ENCODE results near the gene DCDC2C. TPM values are rescaled to one million over a fixed set of nuclear protein-coding genes. Genes with fewer than 3 reads are reported as not detected.

The DCDC2C gene
- total RNA-seq, 1 donor from 2014 or later, result not detected

DNA sequence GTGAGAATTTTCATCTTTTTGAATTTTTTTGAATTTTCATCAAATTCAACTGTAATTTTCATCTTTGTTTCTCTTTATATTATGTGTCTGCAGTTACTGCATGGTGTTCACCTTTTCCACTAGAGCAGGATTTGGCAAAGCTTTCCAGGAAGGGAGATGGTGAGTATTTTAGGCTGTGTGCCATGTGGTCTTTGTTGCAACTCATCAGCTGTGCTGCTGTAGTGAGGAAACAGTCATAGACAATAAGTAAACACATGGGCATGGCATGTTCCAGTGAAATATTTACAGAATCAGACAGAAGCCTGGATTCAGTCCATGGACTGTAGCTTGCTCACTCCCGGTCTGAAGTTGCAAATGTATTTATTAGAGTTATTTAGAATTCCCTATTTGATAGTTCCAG is 120.4 kb downstream of the DCDC2C start:
- no peak for DNase-seq (ENCODE audit: low read depth, low spot score)

DNA sequence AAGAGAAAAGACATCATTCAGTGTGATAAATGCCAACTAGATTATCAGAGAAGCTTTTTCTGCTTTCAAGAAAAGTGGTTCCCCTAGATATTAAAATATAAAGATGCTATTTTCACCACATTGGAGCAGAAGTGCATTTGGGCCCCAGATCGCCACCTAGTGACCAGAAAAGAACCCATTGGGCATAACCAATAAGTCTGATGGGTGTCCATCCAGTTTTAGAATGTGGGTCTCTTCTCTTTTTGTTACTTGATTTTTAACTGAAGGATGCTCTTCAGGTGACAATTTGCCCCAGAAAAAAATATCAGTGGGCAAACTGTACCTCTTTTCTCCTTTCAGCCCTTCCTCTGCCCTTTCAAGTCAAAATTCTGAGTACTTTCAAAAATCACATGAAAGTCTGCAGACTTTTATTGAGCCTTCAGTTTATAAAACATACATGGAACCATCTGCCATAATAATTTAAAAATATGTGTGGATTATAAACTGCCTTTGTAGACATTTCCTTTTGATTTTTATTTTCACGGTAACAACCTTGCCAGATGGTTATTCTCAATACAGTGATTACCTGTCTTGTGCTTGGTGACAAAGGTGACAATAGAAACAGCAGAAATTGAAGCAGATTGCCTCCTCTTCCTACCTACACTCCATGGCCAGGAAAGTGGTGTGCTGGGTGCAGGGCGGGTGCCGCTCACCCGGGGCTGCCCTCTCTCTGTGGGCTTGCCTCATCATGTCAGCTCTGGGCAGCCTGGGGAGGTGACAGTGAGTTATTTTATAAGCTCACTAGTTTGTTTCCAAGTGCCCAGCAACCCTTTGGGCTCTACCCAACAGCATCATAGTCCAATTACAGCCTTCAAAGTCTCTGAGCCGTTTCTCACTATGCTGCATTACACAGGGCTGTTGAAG is 124.5 kb downstream of the DCDC2C start:
- no peak for DNase-seq (ENCODE audit: low read depth, low spot score)

DNA sequence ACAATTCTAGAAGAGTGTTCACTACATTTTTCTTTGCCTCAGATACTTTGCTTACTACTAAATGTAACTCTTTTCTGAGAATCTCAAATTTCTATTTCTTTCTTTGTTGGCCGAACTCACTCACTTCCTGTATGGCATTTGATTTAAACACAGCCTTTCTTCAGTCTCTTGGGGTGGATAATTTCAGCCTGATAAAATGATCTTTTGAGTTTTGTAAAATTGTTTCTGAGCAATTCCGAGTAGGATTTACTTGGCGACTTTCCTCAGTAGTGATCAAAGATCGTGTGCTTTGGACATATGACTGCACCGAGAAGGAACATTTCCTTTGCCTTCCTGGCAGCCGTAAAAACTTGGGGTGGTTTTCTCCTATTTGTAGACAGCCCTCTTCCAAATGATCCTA is 127.4 kb downstream of the DCDC2C start:
- DNase-seq (ENCODE audit: low read depth, low spot score), result no peak

DNA sequence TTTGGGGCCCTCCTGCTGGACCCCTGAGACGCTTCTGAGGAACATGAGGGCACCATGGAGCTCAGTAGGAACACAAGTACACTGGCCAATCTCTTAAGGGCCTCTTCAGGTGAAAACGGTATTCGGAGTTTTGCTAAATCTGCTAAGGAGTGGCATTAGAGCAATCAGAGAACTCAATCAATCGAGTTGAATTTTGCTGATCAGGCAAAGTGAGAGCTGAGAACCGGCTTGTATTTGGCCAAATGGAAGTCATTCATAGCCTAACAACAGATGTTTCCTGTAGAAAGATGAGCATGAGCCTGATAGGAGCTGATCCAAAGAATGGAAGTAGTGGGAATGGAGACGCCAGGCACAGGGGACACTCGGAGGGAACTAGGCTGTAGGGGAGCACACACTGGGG is 133.7 kb downstream of the DCDC2C start:
- DNase-seq (ENCODE audit: low read depth, low spot score), result no peak

DNA sequence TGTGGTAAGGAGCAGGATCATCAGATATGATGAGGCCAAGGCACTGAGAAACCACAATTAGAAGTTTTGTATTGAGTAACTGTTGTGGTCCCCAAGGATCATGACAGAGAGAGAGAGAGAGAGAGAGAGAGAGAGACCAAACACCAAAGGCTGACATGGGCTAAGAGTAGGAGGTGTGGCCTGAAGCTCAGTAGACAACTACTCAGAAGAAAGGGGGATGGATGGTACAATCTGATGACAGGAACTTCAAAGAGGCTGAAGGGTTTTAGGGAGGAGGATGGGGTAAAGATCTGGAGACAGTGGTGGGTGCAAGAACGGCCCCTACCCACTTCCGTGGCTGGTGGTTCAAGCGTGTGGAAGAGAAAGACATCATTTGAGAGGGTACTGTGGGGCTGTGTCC is 135.0 kb downstream of the DCDC2C start:
- no peak for DNase-seq (ENCODE audit: low read depth, low spot score)

DNA sequence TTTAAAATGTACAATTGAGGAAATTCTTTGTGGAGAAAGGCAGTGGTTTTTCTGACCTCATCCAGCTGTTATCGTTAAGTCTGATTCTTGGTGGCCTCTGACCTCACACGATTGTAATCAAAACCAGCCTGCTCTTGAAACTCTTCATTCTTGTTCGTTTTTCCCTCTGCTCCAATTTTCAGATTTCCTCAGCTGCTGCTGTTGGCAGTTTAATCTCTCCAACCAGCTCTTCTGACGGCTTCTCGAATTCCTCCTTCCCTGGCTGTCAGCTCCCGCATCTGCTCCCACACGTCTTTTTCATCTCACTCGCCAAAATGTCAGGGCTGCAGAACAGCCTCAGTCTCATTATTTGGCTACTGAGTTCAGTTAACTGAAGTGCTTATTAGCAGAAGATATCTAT is 136.1 kb downstream of the DCDC2C start:
- DNase-seq (ENCODE audit: low read depth, low spot score), result no peak

DNA sequence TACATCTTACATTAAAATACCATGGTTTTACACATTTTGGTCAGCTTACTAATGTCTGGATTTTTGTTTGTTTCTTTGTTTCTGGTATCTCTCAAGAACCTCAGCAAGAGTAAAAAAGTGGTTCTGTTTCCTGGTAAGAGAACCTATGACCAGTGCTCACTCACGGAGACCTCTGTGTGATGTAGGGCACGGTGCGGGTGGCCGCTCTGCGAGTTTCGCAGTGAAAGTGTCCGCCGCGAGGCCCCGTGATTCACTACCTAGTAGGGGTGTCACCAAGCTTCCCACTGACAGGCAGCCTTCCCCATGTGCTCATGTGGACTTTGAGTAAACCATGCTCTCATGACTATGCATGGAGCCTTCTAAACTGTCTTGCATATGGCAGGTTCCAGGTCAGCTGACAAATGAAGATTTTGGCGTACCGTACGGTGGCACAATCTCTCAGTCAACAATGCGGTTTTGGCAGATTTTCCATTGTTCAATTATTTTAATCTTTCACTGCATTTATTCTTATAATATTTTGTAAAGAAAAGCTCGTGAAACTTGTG is 137.3 kb downstream of the DCDC2C start:
- no peak for DNase-seq (ENCODE audit: low read depth, low spot score)

DNA sequence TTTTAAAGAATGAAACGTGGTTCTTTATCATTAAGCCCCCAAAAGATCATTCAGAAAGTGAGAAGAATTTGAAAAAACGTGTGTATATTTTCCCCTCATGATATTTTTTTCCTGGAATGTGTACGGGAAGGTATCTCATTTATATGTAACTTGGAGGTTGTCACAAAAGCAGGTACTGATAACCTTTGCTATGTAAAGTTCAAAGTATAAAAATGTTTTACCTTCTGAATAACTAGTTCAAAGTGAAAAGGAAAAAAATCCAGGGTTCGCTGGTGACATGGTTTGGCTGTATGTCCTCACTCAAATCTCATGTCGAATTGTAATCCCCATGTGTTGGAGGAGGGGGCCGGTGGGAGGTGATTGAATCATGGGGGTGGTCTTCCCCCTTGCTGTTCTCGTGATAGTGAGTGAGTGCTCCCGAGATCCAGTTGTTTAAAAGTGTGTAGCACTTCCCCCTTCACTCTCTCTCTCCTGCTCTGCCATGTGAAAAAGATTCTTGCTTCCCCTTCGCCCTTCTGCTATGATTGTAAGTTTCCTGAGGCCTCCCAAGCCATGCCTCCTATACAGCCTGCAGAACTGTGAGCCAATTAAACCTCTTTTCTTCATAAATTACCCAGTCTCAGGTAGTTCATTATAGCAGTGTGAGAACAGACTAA is 144.2 kb downstream of the DCDC2C start:
- no peak for DNase-seq (ENCODE audit: low read depth, low spot score)

DNA sequence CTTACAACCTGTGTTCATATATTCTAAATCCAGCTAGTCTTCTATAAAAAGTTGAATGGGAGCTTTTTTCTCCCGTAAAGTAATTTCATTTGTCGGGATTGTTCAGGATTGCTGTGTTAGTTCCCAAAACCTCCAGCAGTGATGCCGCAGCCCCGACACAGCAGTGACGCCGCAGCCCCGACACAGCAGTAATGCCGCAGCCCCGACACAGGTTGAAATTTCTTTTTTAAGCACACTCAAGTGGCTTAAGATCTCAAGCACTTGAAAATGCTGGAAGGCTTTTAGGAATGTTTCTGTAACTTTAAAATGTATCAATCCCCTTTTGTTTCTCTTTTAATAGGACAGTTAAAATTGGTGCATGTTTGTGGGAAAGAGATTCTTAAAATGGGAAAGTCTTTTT is 145.4 kb downstream of the DCDC2C start:
- DNase-seq (ENCODE audit: low read depth, low spot score), result no peak

DNA sequence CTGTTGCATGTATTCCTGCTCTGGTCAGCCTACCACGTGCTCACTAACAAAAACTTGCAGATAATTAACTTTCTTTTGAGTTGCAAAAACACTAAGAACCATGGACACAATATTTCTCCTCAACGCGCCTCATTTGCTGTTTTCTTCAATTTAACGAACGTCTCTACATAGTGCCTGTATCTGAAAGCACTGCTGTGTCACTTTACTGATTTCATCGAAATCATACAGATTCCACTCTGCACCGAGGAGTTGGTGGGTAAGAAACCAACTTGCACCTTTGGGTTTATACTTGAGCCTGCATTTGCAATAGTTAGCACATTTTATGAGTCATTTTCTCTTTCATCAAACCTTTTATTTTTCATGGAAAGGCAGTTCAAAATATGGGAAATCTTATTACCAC is 145.8 kb downstream of the DCDC2C start:
- DNase-seq (ENCODE audit: low read depth, low spot score), result no peak

DNA sequence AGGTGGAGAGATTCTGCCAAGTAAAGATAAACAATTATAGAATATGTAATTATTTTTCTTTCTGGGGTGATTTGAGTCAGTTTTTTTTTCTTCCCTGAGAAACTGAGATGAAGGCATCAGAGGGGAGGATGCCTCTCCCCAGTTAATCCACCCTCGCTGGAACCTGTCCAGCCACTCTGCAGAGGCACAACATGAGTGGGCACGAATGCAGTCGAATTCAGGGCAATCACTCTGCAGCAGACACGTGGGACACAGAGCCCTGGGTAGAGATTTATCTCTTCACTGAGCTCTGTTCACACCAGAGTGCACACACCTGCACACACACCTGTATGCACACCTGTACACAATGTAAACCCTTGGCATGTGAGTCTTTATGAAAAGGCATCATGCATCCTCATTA is 154.2 kb downstream of the DCDC2C start:
- no peak for DNase-seq (ENCODE audit: low read depth, low spot score)

DNA sequence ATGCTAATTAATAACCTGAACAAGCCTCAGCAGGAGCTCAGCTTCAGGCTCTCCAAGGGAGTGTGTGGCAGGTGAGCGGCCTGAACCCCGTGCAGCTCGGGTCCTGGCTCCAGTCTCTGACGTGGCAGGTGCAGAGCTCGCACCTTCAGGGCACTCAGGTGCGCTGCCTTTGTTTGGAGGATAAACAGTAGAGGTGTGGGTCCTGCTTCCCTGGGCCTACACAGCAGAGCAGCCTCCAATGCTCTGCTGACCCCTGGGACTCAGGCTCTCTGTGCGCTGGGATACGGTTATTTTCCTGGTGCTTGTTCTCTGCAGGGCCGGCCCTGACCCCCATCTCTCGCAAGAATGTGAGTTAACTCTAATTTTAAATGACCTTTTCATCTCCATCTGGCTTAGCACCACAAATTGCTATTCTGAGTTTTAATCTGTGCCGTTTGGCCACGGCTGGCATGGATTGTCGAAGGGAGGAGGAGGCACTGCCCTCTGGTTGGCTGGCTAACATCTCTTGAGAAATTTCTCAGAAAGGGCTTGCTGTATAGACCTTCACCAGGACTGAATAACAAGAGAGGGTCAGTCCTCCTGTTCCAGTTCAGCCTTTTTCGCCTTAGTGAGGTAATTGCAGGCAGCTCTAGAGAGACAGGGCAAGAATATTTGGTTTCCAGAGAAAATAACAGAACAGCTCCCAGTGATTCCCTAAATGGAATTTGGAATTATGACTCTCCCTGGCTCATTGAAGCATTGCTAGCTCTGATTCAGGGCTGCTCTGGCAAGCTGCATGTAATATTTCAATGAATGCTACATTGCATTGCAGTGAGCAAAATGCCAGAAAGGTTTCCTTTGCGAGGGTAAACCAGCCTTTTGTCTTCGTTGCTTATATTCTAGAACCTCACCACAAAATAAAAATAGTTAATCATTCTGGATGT is 161.8 kb downstream of the DCDC2C start:
- DNase-seq (ENCODE audit: low read depth, low spot score), result no peak

DNA sequence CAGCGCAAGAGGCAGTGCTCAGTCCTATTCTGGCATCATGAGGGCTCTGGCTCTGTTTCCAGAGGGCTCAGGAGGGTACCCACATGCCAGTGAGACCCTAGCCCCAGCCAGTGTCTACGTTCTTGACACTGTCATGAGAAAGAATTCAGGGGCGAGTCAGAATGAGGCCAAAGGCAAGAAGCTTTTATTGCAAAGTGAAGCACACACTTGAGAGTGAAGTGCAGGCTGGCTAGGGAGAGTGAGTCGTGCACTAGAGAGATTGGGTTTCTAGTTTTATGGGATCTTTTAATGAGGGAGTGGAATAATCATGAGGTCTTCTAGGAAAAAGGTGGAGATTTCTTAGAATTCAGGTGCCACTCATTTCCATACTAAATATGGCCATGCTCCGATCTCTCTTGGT is 164.1 kb downstream of the DCDC2C start:
- no peak for DNase-seq (ENCODE audit: low read depth, low spot score)

DNA sequence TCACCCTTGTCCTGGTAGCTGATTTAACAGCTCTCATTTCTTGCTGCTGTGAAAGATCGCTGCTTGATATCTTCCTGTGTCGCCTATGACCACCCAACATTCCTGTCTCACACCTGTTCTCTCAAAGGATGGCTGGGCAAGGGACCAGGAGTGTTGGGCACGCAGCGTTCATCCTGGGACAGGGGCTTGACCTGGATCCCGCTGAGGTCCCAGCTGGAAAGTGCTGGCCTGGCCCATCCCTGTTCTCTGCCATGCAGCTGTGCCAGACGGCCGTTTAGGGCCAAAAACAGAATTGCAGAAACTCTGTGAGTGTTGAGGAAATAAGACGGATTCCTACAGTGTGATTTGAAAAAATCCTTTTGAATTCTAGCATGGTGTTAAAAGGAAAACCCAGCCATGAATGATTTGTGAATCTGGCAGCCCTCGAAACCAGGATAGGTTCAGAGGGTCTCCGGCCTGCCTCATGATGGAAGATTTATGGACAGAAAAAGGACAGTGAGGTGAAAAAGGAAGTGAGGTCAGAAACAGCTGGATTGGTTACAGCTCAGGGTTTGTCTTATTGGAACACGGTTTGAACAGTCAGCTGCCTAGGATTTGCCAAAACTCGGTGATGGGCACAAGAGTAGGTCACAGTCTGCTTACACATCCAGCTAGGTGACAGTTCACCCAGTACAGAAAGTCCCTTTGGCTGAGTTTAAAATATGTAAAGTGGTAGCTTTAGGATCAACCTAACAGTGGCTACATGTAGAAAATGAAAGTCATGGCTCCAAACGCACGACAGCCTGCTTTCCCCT is 164.8 kb downstream of the DCDC2C start:
- no peak for DNase-seq (ENCODE audit: low read depth, low spot score)

DNA sequence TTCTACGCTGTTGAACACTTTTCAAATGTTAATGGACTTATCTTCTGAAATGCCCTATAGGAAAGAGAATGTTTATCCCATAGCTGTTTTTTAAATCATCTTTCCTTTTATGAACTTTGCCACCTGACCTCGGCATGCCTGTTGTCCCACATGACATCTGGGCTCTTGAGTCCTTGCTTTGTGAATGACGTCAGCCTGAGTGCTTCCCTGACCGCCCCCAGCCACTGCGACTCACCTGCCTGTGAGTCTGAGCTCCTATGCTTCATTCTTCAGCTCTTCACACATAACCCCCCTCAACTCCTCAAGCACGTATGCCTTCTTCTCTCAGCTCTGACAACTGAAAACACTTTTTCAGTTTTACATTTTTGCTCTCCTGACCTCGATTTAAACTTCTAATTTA is 166.8 kb downstream of the DCDC2C start:
- no peak for DNase-seq (ENCODE audit: low read depth, low spot score)

DNA sequence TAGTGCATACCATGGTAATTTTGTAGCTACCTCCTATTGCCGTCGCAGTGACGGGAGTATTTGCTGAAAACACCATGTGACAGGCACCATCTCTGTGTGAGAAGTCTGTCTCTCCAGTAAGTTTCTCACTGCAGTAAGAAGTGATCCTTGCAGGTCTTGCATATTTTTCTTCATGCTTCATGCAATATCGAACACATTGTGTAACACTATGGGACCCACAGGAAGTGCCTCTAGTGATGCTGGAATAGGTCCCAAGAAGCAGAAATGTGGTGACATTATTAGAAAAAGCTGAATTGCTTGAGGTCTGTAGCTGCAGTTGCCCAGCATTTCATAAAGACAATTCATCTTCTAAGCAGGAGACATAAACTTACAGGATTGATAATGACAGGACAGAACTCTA is 167.6 kb downstream of the DCDC2C start:
- no peak for DNase-seq (ENCODE audit: low read depth, low spot score)

DNA sequence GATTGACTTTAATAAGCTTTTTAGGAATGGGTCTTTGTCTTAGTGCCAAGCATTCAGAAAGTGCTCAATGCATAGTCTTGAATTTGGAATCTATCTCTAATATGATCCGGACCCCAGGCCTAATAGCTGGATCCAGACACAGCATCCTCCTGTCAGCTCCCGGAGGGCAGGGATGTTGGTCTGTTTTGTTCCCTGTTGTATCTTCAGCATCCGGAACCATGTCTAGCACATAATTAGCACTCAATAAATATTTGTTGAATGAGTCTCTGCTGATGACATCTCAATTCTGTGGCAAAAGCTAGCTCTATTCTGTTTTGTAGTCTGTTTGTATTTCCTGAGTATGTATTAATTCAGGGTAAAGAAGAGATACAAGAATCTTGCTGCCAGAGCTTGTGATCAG is 169.1 kb downstream of the DCDC2C start:
- no peak for DNase-seq (ENCODE audit: low read depth, low spot score)

DNA sequence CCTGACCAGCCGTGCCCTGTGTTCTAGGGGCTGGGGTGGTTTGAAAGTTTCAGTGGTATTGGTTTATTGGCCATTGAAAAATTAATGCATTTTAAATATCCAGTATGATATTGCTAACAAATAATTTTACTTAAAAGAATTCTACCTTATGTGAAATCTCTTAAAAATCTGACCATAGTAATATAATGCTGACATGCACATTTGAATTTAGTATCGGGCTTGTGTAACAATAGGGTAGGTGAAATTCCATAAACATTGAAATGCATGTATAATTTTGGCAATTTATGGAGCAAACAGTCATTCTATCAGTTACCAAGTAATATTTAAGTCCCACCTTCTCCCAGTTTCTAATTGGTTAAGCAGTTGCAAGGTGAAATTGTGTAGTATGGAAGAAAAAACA is 170.5 kb downstream of the DCDC2C start:
- no peak for DNase-seq (ENCODE audit: low read depth, low spot score)

DNA sequence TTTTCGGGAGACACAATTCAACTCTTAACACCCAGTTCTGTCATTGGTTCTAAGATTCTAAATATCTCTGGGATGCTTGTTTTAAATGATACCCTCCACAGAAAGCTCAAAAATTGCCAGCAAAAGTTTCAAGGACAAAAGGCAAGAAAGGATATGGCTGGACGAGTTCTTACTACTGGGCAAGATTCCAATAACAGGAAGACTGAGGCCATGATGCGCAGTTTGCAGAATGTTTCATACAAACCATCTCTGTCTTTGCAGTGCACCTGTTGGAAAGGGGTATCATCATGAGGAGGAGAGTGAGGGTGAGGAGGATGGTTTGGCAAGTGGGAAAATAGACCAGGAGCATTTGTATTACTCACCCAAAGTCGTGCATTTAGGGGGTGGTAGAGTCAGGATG is 172.8 kb downstream of the DCDC2C start:
- no peak for DNase-seq (ENCODE audit: low read depth, low spot score)

DNA sequence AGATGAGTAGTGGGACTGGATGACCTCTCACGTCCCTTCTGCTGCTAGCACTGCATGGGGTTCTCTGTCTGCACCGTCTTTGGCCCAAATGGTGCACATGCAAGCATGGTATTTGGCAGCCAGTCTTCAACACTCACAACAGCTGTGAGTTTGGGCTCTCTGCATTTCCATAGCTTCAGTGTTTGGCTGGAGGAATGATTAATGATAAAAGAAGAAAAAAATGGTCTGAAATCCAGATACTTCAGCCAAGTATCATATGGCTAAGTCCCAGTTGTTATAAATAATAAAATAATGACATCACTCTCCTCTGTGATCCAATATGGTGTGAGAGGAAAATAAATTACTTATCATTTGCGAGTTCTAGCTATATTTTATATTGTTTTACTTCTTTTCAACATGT is 173.3 kb downstream of the DCDC2C start:
- DNase-seq (ENCODE audit: low read depth, low spot score), result no peak
